Adipose tissue (tissue), 3 donors: ENCODE measurements around the gene SRMS. TPM values are rescaled to one million over a fixed set of nuclear protein-coding genes. Genes with fewer than 3 reads are reported as not detected.

Source experiments
- H3K27ac ChIP-seq: one replicate; pipeline ENCODE4 v1.5.1; 2013; ENCODE audit warnings: low read depth, low read length
- WGBS, 3 donors: extraction: QIAGEN DNeasy Blood & Tissue Kit; methylation state at CpG; one replicate each; pipeline ENCODE4 v1.1.7; 2013; 5-methylcytosine and 5-hydroxymethylcytosine counted together
- polyA plus RNA-seq, 3 donors: library from polyadenylated mRNA; stranded (reverse); fragments of 200-250 nt; gene quantifications; one replicate each; pipeline ENCODE4 v1.2.3, GENCODE V29; 2013
- donor health status: healthy with polysubstance abuse.
- donor health status: Bipolar disorder and iron deficiency.
- donor health status: healthy.

Gene SRMS
- polyA plus RNA-seq, 3 donors = 0.06 TPM; not detected in 2

- H3K27ac ChIP-seq = no peak overlapping the region
- WGBS, 3 donors = 70 to 83% (median 80%) methylated on average over 4 of the region's 4 CpGs
These were observed 56.5 kb downstream of the SRMS start for GRCh38 chr20:63491078-63491477.

Other genes starting within 250 kb of the SRMS start
- not detected for gene CHRNA4, start 186.4 kb downstream of the SRMS start, polyA plus RNA-seq
- gene KCNQ2, start 75.1 kb downstream of the SRMS start, polyA plus RNA-seq = 1 to 10 TPM in 1 of 3 donors, under 1 TPM in 1, not detected in 1; 0.10 to 1.6 TPM
- 10 to 100 TPM in 1 of 3 donors, 1 to 10 TPM in 2; 1.2 to 24.4 (median 3.2) TPM for gene EEF1A2, start 48.7 kb downstream of the SRMS start, polyA plus RNA-seq
- gene PPDPF, start 27.0 kb downstream of the SRMS start, polyA plus RNA-seq = 100 to 1,000 TPM; 195 to 215 (median 203) TPM
- gene PTK6, start 10.4 kb downstream of the SRMS start, polyA plus RNA-seq = 1 to 10 TPM in 2 of 3 donors, not detected in 1; 1.6 to 3.6 TPM
- 1 to 10 TPM in 1 of 3 donors, under 1 TPM in 2; 0.17 to 1.0 (median 0.36) TPM for gene FNDC11, start 6.4 kb upstream of the SRMS start, polyA plus RNA-seq
- 10 to 100 TPM; 11.3 to 22.0 (median 13.3) TPM for gene HELZ2, start 26.5 kb upstream of the SRMS start, polyA plus RNA-seq
- gene GMEB2, start 79.4 kb upstream of the SRMS start, polyA plus RNA-seq = 1 to 10 TPM; 6.9 to 9.6 (median 7.5) TPM
- gene STMN3, start 105.7 kb upstream of the SRMS start, polyA plus RNA-seq = 10 to 100 TPM; 10.6 to 16.9 (median 12.6) TPM
- 10 to 100 TPM in 2 of 3 donors, 1 to 10 TPM in 1; 7.3 to 16.1 (median 11.8) TPM for gene RTEL1, start 110.6 kb upstream of the SRMS start, polyA plus RNA-seq
- gene TNFRSF6B, start 148.9 kb upstream of the SRMS start, polyA plus RNA-seq = 10 to 100 TPM in 1 of 3 donors, 1 to 10 TPM in 2; 7.4 to 92.8 (median 9.3) TPM
- 10 to 100 TPM; 26.9 to 50.8 (median 40.9) TPM for gene ARFRP1, start 160.2 kb upstream of the SRMS start, polyA plus RNA-seq
- 10 to 100 TPM; 13.2 to 33.0 (median 30.7) TPM for gene ZGPAT, start 160.3 kb upstream of the SRMS start, polyA plus RNA-seq
- 10 to 100 TPM in 2 of 3 donors, 1 to 10 TPM in 1; 5.2 to 16.7 (median 10.7) TPM for gene LIME1, start 188.9 kb upstream of the SRMS start, polyA plus RNA-seq
- gene SLC2A4RG, start 192.0 kb upstream of the SRMS start, polyA plus RNA-seq = 100 to 1,000 TPM in 1 of 3 donors, 10 to 100 TPM in 2; 28.3 to 137 (median 72.8) TPM